ENCODE data around the gene SAYSD1. TPM values are rescaled to one million over a fixed set of nuclear protein-coding genes. Genes with fewer than 3 reads are reported as not detected.

Gene SAYSD1
- total and polyA plus RNA-seq, 2 donors (not counting 1 experiment from before 2014, with no cell fraction given), result 4.6 to 17.8 TPM

- no peaks in the 10 kb centered on the region for H3K9me3 Mint-ChIP-seq (ENCODE audit: insufficient read depth)
- no peaks in the 10 kb centered on the region for H3K27me3 Mint-ChIP-seq
- no peak for TF ChIP-seq EZH2 (IDR thresholded peaks at IDR 0.05; ENCODE audit: borderline replicate concordance, insufficient read depth, low read depth, low read length, poor library complexity, severe bottlenecking)
- no peak for TF ChIP-seq CTCF (IDR thresholded peaks at IDR 0.05)
- H3K9ac ChIP-seq (ENCODE audit: low read length), result no peak overlapping the region
- H3K4me1 Mint-ChIP-seq, result peaks cover 10% of the 10 kb centered on the region
- no peak for ATAC-seq (ENCODE audit: low read depth)
- no peaks in the 10 kb centered on the region for H3K9me3 ChIP-seq (ENCODE audit: control extremely low read depth in 1 of 3, control insufficient read depth in 2 of 3, insufficient read depth in 1 of 3, low read length in 2 of 3)
- POLR2A ChIA-PET, result interaction anchor here (0.5 kb wide), 1 partner anchor 277 kb away, joined by 3 read pairs; no protein-coding TSS in a partner anchor
- peaks cover 0 to 15% of the 10 kb centered on the region in 2 experiments for H3K36me3 ChIP-seq (replicated peaks in 1 of 2; ENCODE audit: control extremely low read depth in 1 of 2, control insufficient read depth in 1 of 2, extremely low read depth in 1 of 2, insufficient read depth in 2 of 2, low read length in 1 of 2)
- intact Hi-C loops (cut with micrococcal nuclease), result loop anchor here (5.0 kb wide), 1 partner anchor 232 kb away; no protein-coding TSS in a partner anchor
- no peak overlapping the region for H3K4me2 ChIP-seq (replicated peaks; ENCODE audit: low read depth, low read length, poor library complexity, severe bottlenecking)
- WGBS (ENCODE audit: insufficient coverage), result 92% methylated on average over 2 of the region's 4 CpGs
- H3K27ac ChIP-seq (ENCODE audit: low read length in 2 of 2), result no peak overlapping the region
- H3K27me3 ChIP-seq (replicated peaks in 1 of 4; ENCODE audit: control extremely low read depth in 1 of 4, control insufficient read depth in 3 of 4, insufficient read depth in 4 of 4, low read length in 3 of 4), result no peaks in the 10 kb centered on the region
- DNase-seq, result no peak
- no peak overlapping the region for H3K4me3 Mint-ChIP-seq
- H3K27ac Mint-ChIP-seq, result no peak overlapping the region
- CTCF ChIA-PET, result no interaction called here
- no peak overlapping the region for H3K4me3 ChIP-seq (ENCODE audit: control extremely low read depth in 1 of 5, extremely low read depth in 1 of 5, insufficient read depth in 1 of 5, low read depth in 2 of 5, low read length in 4 of 5)
- H3K4me1 ChIP-seq (ENCODE audit: control insufficient read depth in 2 of 2, insufficient read depth in 2 of 2, low read length in 2 of 2), result no peaks in the 10 kb centered on the region
- peaks cover 6% of the 10 kb centered on the region for H3K79me2 ChIP-seq (ENCODE audit: control insufficient read depth, insufficient read depth, low read length)
- H2AFZ ChIP-seq (ENCODE audit: insufficient read depth, low read depth, low read length, poor library complexity, severe bottlenecking), result no peak overlapping the region
- no peaks in the 10 kb centered on the region for H4K20me1 ChIP-seq (ENCODE audit: control insufficient read depth, insufficient read depth, low read length, poor library complexity, severe bottlenecking)
Observed at GRCh38 chr6:39104528-39104927, 10.5 kb downstream of the SAYSD1 start.

GRCh38 chr6:39102821-39103136, 12.2 kb downstream of the SAYSD1 start:
- Mint-ChIP-seq H3K4me1 (peaks cover 10% of the 10 kb centered on the region), H3K27ac (no peak overlapping the region), H3K9me3 (ENCODE audit: insufficient read depth) (no peaks in the 10 kb centered on the region), H3K27me3 (no peaks in the 10 kb centered on the region), H3K4me3 (no peak overlapping the region)
- Histone ChIP-seq H2AFZ (ENCODE audit: insufficient read depth, low read depth, low read length, poor library complexity, severe bottlenecking) (no peak overlapping the region), H3K27me3 (replicated peaks in 1 of 4; ENCODE audit: control extremely low read depth in 1 of 4, control insufficient read depth in 3 of 4, insufficient read depth in 4 of 4, low read length in 3 of 4) (no peaks in the 10 kb centered on the region), H3K9ac (ENCODE audit: low read length) (no peak overlapping the region), H3K27ac (ENCODE audit: low read length in 2 of 2) (no peak overlapping the region), H3K4me1 (ENCODE audit: control insufficient read depth in 2 of 2, insufficient read depth in 2 of 2, low read length in 2 of 2) (no peaks in the 10 kb centered on the region), H3K4me3 (ENCODE audit: control extremely low read depth in 1 of 5, extremely low read depth in 1 of 5, insufficient read depth in 1 of 5, low read depth in 2 of 5, low read length in 4 of 5) (no peak overlapping the region), H3K79me2 (ENCODE audit: control insufficient read depth, insufficient read depth, low read length) (no peaks in the 10 kb centered on the region), H4K20me1 (ENCODE audit: control insufficient read depth, insufficient read depth, low read length, poor library complexity, severe bottlenecking) (no peaks in the 10 kb centered on the region), H3K9me3 (ENCODE audit: control extremely low read depth in 1 of 3, control insufficient read depth in 2 of 3, insufficient read depth in 1 of 3, low read length in 2 of 3) (no peaks in the 10 kb centered on the region), H3K4me2 (replicated peaks; ENCODE audit: low read depth, low read length, poor library complexity, severe bottlenecking) (no peak overlapping the region), H3K36me3 (replicated peaks in 1 of 2; ENCODE audit: control extremely low read depth in 1 of 2, control insufficient read depth in 1 of 2, extremely low read depth in 1 of 2, insufficient read depth in 2 of 2, low read length in 1 of 2) (peaks cover 0 to 15% of the 10 kb centered on the region in 2 experiments)
- TF ChIP-seq EZH2 (IDR thresholded peaks at IDR 0.05; ENCODE audit: borderline replicate concordance, insufficient read depth, low read depth, low read length, poor library complexity, severe bottlenecking), result no peak
- TF ChIP-seq CTCF (IDR thresholded peaks at IDR 0.05), result no peak
- intact Hi-C loops (cut with micrococcal nuclease), result loop anchor here (5.0 kb wide), 1 partner anchor 230 kb away; no protein-coding TSS in a partner anchor
- no peak for ATAC-seq (ENCODE audit: low read depth)
- no peak for DNase-seq
- CTCF ChIA-PET, result interaction anchor here (0.7 to 1.6 kb wide), 6 partner anchors 12 to 230 kb away, joined by 3 to 7 read pairs (median 4); partner anchors contain the start of gene SAYSD1
- POLR2A ChIA-PET, result interaction anchor here (1.1 kb wide), 1 partner anchor 12 kb away, joined by 3 read pairs; the partner anchor contains the start of gene SAYSD1
- no CpG with 5 or more reads among the region's 1 CpG for WGBS (ENCODE audit: insufficient coverage)

Data from B cell (primary cell).